Measurements from ENCODE around the gene CA5A.
"Not testable (repeated sequence)": the region's sequence is repeated elsewhere in the genome, so short reads cannot be mapped to it uniquely, and the experiment has no call there.

CA5A gene

GRCh38 chr16:87936375-87937230 is at the start of gene CA5A:
Gene CA5A, minus strand, starts transcription at chr16:87936529. Its CDS starts 79 bp downstream, at chr16:87936450.
- no peak for DNase-seq (ENCODE audit: low read depth in 2 of 2)

- DNase-seq (ENCODE audit: low read depth in 2 of 2), result not testable (repeated sequence)
These were observed 49.2 kb upstream of the CA5A start for GRCh38 chr16:87985493-87985892.

DNA sequence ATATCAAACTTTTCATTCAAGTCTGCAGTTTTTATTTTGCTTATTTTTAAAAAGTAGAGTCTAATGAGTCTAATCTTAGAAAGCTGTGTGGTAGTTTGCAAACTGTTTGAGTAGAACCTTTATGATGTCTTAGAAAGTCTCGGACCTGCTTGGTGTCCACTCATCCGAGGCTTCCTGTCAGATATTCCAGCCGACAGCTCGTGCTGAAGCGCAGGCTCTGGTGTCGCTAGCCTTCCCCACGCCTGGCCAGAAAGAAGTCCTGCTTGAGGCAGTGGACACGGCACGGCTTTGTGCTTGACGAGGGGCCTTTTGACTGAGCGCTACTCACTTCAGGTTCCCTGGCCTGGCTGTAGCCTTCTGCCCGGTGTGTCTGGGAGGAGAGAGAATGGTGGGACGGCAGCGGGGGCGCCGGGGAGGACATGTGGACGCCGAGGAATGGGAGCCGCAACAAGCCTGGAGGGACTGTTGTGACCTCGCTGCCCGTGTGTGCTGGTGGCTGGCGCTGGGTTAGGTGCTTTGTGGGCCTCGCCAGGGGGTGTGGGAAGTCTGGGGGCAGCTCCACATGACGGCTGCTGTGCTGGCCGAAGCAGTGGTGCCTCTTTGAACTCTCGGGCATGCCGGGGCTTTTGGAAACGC is 48.4 kb upstream of the CA5A start:
- DNase-seq (ENCODE audit: low read depth in 2 of 2), result no peak

DNA sequence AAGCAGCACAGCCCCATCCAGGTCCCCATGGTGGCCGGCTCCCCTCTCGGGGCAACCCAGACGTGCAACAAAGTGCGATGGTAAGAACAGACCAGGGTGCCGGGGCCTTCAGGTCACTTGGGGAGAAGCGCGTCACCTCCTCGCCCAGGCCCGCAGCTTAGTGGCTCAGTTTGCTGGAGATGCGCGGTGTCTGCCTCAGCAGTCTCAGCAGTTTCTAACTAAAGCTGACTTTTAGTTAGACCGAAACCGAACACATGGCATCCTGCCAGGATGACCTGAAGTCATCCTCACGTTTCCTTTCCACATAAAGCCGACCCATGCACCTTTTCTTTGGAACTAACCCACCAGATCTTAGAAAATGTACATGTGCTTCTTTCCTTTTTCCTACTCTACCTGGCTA is 47.9 kb upstream of the CA5A start:
- not testable (repeated sequence) for DNase-seq (ENCODE audit: low read depth in 2 of 2)

GRCh38 chr16:87983737-87984097 is 47.4 kb upstream of the CA5A start:
- not testable (repeated sequence) for DNase-seq (ENCODE audit: low read depth in 2 of 2)

GRCh38 chr16:87983072-87983736 is 46.9 kb upstream of the CA5A start:
- DNase-seq (ENCODE audit: low read depth in 2 of 2), result not testable (repeated sequence)

- no peak for DNase-seq (ENCODE audit: low read depth in 2 of 2)
These were observed 46.3 kb upstream of the CA5A start for GRCh38 chr16:87982581-87983041.

- not testable (repeated sequence) for DNase-seq (ENCODE audit: low read depth in 2 of 2)
These were observed 45.0 kb upstream of the CA5A start for GRCh38 chr16:87981376-87981775.

- not testable (repeated sequence) for DNase-seq (ENCODE audit: low read depth in 2 of 2)
These were observed 43.7 kb upstream of the CA5A start for GRCh38 chr16:87979911-87980630.

GRCh38 chr16:87979352-87979751 is 43.0 kb upstream of the CA5A start:
- no peak for DNase-seq (ENCODE audit: low read depth in 2 of 2)

DNA sequence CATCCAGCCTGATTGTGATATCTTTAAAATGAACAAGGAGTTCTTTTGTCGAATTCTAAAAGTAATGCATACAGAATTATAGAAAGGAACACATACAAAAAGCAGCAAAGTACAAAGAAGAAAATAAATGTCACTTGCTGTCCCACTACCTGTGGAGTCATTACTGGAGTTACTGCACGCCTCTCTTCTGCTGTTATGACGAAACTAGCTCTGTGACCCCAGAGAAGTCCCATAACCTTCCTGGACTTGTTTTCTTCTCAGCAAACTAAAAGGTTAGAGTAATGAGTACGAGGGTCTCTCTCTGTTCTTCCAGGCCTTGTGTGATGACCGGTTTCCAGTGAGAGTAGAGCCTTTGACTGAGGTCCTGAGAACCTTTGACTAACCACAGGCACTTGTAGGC is 41.8 kb upstream of the CA5A start:
- DNase-seq (ENCODE audit: low read depth in 2 of 2), result no peak

GRCh38 chr16:87976665-87977064 is 40.3 kb upstream of the CA5A start:
- DNase-seq (ENCODE audit: low read depth in 2 of 2), result no peak

GRCh38 chr16:87974178-87974577 is 37.8 kb upstream of the CA5A start:
- DNase-seq (ENCODE audit: low read depth in 2 of 2), result no peak

GRCh38 chr16:87973717-87974116 is 37.4 kb upstream of the CA5A start:
- no peak for DNase-seq (ENCODE audit: low read depth in 2 of 2)

DNA sequence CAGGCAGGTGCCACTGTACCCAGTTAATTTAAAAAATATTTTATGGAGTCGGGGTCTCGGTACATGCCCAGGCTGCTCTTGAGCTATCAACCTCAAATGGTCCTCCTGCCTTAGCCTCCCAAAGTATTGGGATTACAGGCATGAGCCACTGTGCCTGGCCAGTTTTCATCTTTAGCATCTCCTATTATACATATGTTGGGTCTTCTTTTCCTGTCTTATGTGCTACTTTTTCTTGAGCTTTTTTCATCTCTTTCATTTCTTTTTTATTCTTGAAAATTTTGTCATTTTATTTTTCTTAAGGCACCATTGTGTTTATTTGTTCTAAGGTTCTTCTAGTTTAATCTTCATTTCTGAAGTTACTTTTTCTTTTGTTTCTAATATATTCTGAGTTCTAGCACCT is 35.6 kb upstream of the CA5A start:
- no peak for DNase-seq (ENCODE audit: low read depth in 2 of 2)

- no peak for DNase-seq (ENCODE audit: low read depth in 2 of 2)
These were observed 33.9 kb upstream of the CA5A start for GRCh38 chr16:87970186-87970585.

DNA sequence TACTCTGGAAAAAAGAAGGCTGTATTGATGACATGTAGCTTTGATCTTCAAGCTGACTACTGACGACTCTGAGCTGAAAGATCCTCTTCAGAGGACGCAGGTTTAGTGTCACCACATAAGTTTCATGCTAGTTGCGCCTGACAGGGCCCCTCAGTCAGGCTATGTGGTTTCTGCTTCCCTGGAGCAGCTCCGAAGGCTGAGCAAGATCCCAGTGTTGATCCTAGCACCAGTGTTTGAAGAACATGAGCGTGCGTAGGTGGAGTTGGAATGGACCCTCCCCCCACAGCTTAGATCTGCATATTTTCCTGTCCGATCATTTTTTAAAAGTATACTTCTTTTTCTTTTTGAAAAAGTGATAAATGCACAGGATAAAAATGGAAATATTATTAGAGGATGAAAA is 32.2 kb upstream of the CA5A start:
- DNase-seq (ENCODE audit: low read depth in 2 of 2), result no peak

DNA sequence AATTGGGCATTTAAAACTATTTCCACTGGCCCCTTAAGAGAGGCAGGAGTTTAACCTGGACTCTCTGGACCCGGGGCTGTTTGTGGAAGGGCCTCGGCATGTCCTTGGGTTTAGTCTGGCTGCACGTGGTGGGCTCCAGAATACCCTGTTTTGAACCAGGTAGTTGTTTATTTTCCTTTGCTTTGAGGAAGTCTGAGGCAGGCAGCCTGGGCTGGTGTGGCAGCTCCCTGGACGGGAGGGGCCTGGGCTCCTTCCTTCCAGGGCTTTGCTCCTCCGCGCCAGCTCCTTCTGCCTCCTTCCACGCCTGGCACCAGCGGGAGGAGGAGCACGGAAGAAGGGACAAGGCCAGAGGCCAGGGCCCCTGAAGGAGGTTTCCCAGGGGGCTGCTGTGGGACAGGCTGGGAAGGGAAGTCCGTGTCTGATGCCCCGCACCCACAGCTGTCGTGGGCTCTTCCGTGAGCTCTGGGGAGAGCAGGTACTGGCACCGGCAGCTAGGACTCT is 30.4 kb upstream of the CA5A start:
- no peak for DNase-seq (ENCODE audit: low read depth in 2 of 2)

- DNase-seq (ENCODE audit: low read depth in 2 of 2), result no peak
These were observed 29.8 kb upstream of the CA5A start for GRCh38 chr16:87966064-87966645.

GRCh38 chr16:87965417-87965816 is 29.1 kb upstream of the CA5A start:
- no peak for DNase-seq (ENCODE audit: low read depth in 2 of 2)

GRCh38 chr16:87964049-87964659 is 27.8 kb upstream of the CA5A start:
- DNase-seq (ENCODE audit: low read depth in 2 of 2), result no peak
